ENCODE measurements around the gene MED29.

MED29 gene

GRCh38 chr19:39419003-39419402 lies 27.8 kb downstream of the MED29 start:
- Histone ChIP-seq H3K9me3 (no peaks in the 10 kb centered on the region), H3K27me3 (no peaks in the 10 kb centered on the region), H3K4me3 (no peak overlapping the region), H3K27ac (no peak overlapping the region), H3K36me3 (peaks cover 63 to 83% (median 70%) of the 10 kb centered on the region in 3 donors), H3K4me1 (peaks cover 0 to 30% (median 27%) of the 10 kb centered on the region in 4 donors)
- no peak for DNase-seq
- TF ChIP-seq, protein P1, sequence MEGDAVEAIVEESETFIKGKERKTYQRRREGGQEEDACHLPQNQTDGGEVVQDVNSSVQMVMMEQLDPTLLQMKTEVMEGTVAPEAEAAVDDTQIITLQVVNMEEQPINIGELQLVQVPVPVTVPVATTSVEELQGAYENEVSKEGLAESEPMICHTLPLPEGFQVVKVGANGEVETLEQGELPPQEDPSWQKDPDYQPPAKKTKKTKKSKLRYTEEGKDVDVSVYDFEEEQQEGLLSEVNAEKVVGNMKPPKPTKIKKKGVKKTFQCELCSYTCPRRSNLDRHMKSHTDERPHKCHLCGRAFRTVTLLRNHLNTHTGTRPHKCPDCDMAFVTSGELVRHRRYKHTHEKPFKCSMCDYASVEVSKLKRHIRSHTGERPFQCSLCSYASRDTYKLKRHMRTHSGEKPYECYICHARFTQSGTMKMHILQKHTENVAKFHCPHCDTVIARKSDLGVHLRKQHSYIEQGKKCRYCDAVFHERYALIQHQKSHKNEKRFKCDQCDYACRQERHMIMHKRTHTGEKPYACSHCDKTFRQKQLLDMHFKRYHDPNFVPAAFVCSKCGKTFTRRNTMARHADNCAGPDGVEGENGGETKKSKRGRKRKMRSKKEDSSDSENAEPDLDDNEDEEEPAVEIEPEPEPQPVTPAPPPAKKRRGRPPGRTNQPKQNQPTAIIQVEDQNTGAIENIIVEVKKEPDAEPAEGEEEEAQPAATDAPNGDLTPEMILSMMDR (IDR thresholded peaks at IDR 0.05), result no peak
- intact Hi-C loops (cut with DNase I; ENCODE audit: low total_unique reads), result no loop called here

GRCh38 chr19:39420769-39421168 lies 29.6 kb downstream of the MED29 start:
- H3K36me3 ChIP-seq, result peaks cover 69 to 95% (median 80%) of the 10 kb centered on the region in 3 donors
- peaks cover 0 to 13% (median 11%) of the 10 kb centered on the region in 4 donors for H3K4me1 ChIP-seq
- no peaks in the 10 kb centered on the region for H3K27me3 ChIP-seq
- TF ChIP-seq, protein P1 (IDR thresholded peaks at IDR 0.05), result no peak
- no peak for DNase-seq
- intact Hi-C loops (cut with DNase I; ENCODE audit: low total_unique reads), result no loop called here
- H3K9me3 ChIP-seq, result no peaks in the 10 kb centered on the region
- no peak overlapping the region for H3K4me3 ChIP-seq
- no peak overlapping the region for H3K27ac ChIP-seq

DNA sequence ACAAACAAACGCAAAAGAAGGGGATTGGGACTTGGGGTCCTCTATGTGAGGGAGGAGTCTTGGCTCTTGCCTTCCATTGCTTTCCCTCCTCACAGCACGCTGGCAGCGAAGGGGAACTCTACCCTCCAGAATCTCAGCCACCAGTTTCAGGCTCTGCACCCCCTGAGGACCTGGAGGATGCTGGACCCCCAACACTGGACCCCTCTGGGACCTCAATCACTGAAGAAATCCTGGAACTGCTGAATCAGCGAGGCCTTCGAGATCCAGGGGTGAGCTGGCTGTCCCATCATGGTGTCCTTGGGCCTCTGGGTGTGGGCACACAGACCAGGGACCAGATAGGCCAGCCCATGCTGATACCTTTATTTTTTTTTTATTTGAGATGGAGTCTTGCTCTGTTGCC lies 30.8 kb downstream of the MED29 start:
- peaks cover 69 to 82% (median 71%) of the 10 kb centered on the region in 3 donors for H3K36me3 ChIP-seq
- DNase-seq, result no peak
- H3K27ac ChIP-seq, result no peak overlapping the region
- no peaks in the 10 kb centered on the region for H3K9me3 ChIP-seq
- intact Hi-C loops (cut with DNase I; ENCODE audit: low total_unique reads), result no loop called here
- TF ChIP-seq, protein P1 (IDR thresholded peaks at IDR 0.05), result no peak
- no peaks in the 10 kb centered on the region for H3K27me3 ChIP-seq
- peaks cover 0 to under 1% (median 0%) of the 10 kb centered on the region in 4 donors for H3K4me1 ChIP-seq
- no peak overlapping the region for H3K4me3 ChIP-seq

DNA sequence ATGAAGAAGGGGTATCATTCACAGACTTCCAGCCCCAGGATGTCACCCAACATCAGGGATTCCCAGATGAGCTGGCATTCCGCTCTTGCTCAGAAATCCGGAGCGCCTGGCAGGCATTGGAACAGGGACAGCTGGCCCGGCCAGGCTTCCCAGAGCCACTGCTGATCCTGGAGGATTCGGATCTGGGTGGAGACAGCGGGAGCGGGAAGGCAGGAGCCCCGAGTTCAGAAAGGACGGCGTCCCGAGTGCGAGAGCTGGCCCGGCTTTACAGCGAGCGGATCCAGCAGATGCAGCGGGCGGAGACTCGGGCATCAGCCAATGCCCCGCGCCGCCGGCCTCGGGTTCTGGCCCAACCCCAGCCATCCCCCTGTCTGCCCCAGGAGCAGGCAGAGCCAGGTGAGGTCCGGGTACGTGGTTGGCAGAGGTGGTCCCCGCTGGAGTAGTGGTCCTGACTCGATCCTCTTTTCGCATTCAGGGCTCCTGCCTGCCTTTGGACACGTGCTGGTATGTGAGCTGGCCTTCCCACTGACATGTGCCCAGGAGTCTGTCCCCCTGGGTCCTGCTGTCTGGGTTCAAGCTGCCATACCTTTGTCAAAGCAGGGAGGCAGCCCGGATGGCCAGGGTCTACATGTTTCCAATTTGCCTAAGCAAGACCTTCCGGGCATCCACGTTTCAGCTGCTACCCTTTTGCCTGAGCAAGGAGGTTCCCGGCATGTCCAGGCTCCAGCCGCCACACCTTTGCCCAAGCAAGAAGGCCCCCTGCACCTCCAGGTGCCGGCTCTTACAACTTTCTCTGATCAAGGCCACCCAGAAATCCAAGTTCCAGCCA lies 32.3 kb downstream of the MED29 start:
- Histone ChIP-seq H3K27me3 (no peaks in the 10 kb centered on the region), H3K36me3 (peaks cover 59 to 68% (median 61%) of the 10 kb centered on the region in 3 donors), H3K27ac (no peak overlapping the region), H3K9me3 (no peaks in the 10 kb centered on the region), H3K4me1 (peaks cover 0 to 14% (median 5%) of the 10 kb centered on the region in 4 donors), H3K4me3 (no peak overlapping the region)
- no peak for DNase-seq
- intact Hi-C loops (cut with DNase I; ENCODE audit: low total_unique reads), result no loop called here
- TF ChIP-seq, protein P1 (IDR thresholded peaks at IDR 0.05), result no peak

- no peaks in the 10 kb centered on the region for H3K27me3 ChIP-seq
- TF ChIP-seq, protein P1 (IDR thresholded peaks at IDR 0.05), result no peak
- H3K4me3 ChIP-seq, result no peak overlapping the region
- no peak for DNase-seq
- no peak overlapping the region for H3K27ac ChIP-seq
- peaks cover 0 to 27% (median 16%) of the 10 kb centered on the region in 4 donors for H3K4me1 ChIP-seq
- intact Hi-C loops (cut with DNase I; ENCODE audit: low total_unique reads), result no loop called here
- H3K9me3 ChIP-seq, result no peaks in the 10 kb centered on the region
- peaks cover 45 to 53% (median 46%) of the 10 kb centered on the region in 3 donors for H3K36me3 ChIP-seq
These were observed 33.8 kb downstream of the MED29 start for GRCh38 chr19:39424934-39425333.
